Effector memory CD8-positive, alpha-beta T cell (primary cell): ENCODE measurements around the gene PDGFC.

Experiments
- ATAC-seq: fragments of 150-1000 bp; cut with Tn5 transposase; replicated peaks from 2 replicates; pipeline ENCODE4 v1.10.0; 2021; ENCODE audit warnings: mild to moderate bottlenecking, moderate library complexity
- DNase-seq, 3 experiments: peaks; one replicate each; pipeline ENCODE4 v3.0.0; 2021
- H3K27ac Mint-ChIP-seq, 2 donors: one replicate each; pipeline ENCODE4 v1.8.0; 2022; ENCODE audit warnings: mild to moderate bottlenecking in 2 of 2, mixed read lengths in 2 of 2, moderate library complexity in 2 of 2
- H3K27me3 Mint-ChIP-seq, 2 donors: one replicate each; pipeline ENCODE4 v1.8.0; 2022; ENCODE audit warnings: mixed read lengths in 2 of 2
- H3K36me3 Mint-ChIP-seq: one replicate; pipeline ENCODE4 v1.8.0; 2022; ENCODE audit warnings: mild to moderate bottlenecking, moderate library complexity, mixed read lengths; ENCODE audit not compliant: insufficient read depth
- H3K4me1 Mint-ChIP-seq, 2 donors: one replicate each; pipeline ENCODE4 v1.8.0; 2022; ENCODE audit warnings: low read depth in 2 of 2, mixed read lengths in 2 of 2
- H3K4me3 Mint-ChIP-seq, 2 donors: one replicate each; pipeline ENCODE4 v1.8.0; 2022; ENCODE audit warnings: mild to moderate bottlenecking in 2 of 2, mixed read lengths in 2 of 2, moderate library complexity in 2 of 2
- H3K9me3 Mint-ChIP-seq, 2 donors: one replicate each; pipeline ENCODE4 v1.8.0; 2022; ENCODE audit warnings: mixed read lengths in 2 of 2

PDGFC gene

DNA sequence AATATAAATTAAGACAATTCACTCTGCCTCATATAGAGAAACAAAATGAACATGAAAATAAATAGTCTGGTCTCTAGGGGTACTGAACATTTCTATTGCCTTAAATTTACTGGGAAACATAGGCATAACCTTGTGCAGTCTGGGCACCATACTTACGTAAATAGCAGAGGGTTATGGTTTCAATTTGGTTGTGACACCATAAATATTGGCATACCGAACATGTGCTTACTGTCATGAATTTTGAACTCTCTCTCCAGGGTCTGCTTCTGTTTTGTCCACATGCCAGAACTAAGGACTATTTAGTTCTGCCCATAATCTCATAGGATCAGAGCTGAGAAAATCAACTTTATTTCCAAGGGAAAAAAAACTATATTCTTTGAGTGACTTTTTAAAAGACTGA lies 17.6 kb downstream of the PDGFC start:
- Mint-ChIP-seq H3K27ac (no peak overlapping the region), H3K36me3 (no peaks in the 10 kb centered on the region), H3K27me3 (no peaks in the 10 kb centered on the region), H3K4me1 (no peaks in the 10 kb centered on the region), H3K9me3 (peaks cover 4 to 16% of the 10 kb centered on the region in 2 donors), H3K4me3 (no peak overlapping the region)
- ATAC-seq (no peak), DNase-seq (no peak)

DNA sequence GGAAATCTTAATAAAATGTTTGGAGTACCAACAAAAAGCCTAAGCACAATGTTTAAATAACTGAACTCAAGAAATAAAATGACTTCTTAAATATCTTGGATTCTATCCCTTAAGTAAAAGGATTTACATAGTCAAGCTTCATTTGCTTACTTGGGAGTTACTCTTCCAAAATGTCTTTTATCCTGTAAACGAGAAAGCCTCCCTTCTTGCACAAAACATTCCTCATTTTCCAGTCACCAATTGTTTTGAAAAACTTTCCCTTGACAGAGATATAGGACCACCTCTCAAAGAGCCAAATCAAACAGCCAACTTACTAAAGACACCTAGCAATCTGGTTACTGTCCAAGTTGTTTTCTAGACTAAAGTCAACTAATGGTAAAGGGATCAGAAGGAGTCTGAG lies 18.6 kb downstream of the PDGFC start:
- Mint-ChIP-seq H3K27ac (no peak overlapping the region), H3K4me3 (no peak overlapping the region), H3K27me3 (no peaks in the 10 kb centered on the region), H3K4me1 (no peaks in the 10 kb centered on the region), H3K9me3 (peaks cover 4 to 14% of the 10 kb centered on the region in 2 donors), H3K36me3 (no peaks in the 10 kb centered on the region)
- no peak for ATAC-seq
- no peak for DNase-seq

DNA sequence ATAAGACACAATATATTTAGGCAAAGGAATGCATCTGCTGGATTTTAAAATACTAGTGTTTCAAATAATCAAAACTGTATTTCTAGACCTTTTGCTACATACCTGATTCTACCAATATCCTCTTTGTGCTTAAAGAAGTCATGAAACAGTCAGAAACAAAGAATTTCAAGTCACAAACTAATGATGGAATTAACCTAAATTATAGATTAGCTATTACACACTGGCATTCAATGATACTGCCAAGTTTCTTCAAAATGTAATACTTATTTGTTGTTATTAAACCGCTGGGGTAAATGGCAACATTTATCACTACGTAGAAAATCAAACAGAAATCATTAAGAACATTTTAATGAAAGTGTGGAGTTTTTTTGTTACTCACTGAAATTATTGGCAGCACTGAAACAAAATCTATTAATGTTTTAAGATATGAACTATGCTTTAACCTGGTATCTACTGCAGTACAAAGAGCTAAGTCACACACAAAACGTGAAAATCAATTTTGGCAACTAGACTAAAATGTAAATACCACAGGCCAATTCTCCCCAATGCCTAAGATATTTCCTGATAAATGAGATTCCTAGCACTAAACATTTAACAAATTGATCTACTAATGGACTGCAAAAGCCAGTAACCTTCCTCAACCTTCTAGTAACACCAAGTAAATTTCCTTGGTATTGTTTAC lies 19.4 kb downstream of the PDGFC start:
- Mint-ChIP-seq H3K4me3 (no peak overlapping the region), H3K9me3 (peaks cover 0 to 7% of the 10 kb centered on the region in 2 donors), H3K36me3 (no peaks in the 10 kb centered on the region), H3K4me1 (no peaks in the 10 kb centered on the region), H3K27ac (no peak overlapping the region), H3K27me3 (no peaks in the 10 kb centered on the region)
- no peak for DNase-seq
- no peak for ATAC-seq

DNA sequence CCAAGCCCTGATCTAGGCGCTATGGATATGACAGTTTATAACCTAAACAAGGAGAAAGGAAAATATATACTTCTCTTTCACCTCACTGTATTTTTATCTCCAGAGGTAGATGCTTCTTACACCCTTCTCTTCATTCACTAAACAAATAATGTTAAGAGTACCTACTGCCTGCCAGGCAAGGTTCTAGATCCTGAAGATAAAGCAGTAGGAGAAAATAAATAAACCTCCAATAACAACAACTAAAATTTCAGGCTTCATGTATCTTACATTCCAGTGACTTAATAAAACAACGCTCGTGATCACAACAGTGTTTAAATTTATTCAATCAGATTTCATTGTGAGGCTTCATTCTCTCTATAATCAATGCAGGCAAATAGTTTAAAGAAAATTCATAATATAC lies 20.7 kb downstream of the PDGFC start:
- no peaks in the 10 kb centered on the region for H3K4me1 Mint-ChIP-seq
- DNase-seq (no peak), ATAC-seq (no peak)
- peaks cover 6 to 7% of the 10 kb centered on the region in 2 donors for H3K9me3 Mint-ChIP-seq
- no peaks in the 10 kb centered on the region for H3K36me3 Mint-ChIP-seq
- no peak overlapping the region for H3K4me3 Mint-ChIP-seq
- H3K27me3 Mint-ChIP-seq, result no peaks in the 10 kb centered on the region
- no peak overlapping the region for H3K27ac Mint-ChIP-seq

DNA sequence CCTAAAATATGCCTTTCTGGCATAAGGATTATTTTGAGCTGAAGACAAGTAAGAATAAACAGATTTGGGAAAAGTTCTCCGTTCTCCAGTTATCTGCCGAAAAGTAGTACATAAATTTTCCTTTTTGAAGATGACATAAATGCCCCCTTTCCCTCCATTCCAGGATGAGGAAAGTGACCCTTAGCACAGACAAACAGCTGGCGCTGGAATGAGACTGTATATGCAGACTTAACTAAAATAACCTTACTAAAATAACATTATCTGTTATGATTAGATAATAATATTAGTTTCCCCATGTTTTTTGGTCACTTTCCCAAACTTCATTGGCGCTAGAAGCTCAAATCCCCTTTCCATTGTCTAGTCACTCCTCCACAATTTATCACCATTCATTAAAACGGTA lies 21.5 kb downstream of the PDGFC start:
- no peaks in the 10 kb centered on the region for H3K27me3 Mint-ChIP-seq
- H3K36me3 Mint-ChIP-seq, result no peaks in the 10 kb centered on the region
- ATAC-seq, result no peak
- H3K4me1 Mint-ChIP-seq, result no peaks in the 10 kb centered on the region
- no peak overlapping the region for H3K4me3 Mint-ChIP-seq
- H3K9me3 Mint-ChIP-seq, result peaks cover 6% of the 10 kb centered on the region in 2 donors
- DNase-seq, result no peak
- no peak overlapping the region for H3K27ac Mint-ChIP-seq

DNA sequence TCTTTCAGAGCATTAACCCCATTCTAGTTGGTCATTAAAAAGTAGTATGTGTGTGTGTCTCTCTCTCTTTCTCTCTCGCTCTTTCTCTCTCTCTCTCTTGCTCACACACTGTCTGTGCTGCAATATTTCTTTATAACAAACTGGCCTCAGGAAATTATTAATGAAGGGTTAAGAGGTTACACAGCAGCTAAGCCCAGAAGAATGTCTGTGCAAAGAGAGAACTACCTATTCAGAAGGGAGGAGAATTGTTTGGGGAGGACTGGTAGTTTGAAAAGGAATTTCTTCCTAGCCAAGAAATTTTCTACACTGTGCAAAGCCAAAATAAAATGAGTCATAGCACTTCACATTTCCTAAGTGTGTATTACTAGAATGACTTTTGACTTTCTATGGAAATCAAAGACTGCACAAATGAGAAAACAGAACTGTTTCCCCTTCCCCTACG lies 22.2 kb downstream of the PDGFC start:
- Mint-ChIP-seq H3K27me3 (no peaks in the 10 kb centered on the region), H3K4me3 (no peak overlapping the region), H3K27ac (no peak overlapping the region), H3K36me3 (no peaks in the 10 kb centered on the region), H3K9me3 (peaks cover 7 to 10% of the 10 kb centered on the region in 2 donors), H3K4me1 (no peaks in the 10 kb centered on the region)
- DNase-seq, result no peak
- ATAC-seq, result no peak

DNA sequence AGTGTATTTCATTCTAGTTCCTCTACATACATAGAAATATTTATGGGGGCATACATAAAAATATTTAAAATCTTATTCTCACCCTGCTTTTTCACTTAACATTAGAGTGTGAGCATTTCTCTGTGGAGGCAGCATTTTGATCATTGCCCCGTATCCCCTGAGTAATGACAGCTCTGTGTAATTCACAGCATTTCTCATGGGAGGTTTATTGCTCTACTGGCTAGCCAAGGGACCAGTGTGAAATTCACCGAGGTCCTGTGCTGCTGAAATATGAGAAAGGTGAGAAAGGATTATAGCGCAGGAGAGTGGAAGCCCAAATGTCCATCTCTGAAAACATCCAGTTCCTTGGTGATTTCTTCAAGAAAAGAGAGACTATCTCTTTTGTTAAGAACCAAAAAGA lies 22.9 kb downstream of the PDGFC start:
- no peaks in the 10 kb centered on the region for H3K4me1 Mint-ChIP-seq
- no peak overlapping the region for H3K4me3 Mint-ChIP-seq
- no peaks in the 10 kb centered on the region for H3K27me3 Mint-ChIP-seq
- no peak for DNase-seq
- peaks cover 3% of the 10 kb centered on the region for H3K36me3 Mint-ChIP-seq
- no peak overlapping the region for H3K27ac Mint-ChIP-seq
- no peak for ATAC-seq
- peaks cover 10 to 13% of the 10 kb centered on the region in 2 donors for H3K9me3 Mint-ChIP-seq

DNA sequence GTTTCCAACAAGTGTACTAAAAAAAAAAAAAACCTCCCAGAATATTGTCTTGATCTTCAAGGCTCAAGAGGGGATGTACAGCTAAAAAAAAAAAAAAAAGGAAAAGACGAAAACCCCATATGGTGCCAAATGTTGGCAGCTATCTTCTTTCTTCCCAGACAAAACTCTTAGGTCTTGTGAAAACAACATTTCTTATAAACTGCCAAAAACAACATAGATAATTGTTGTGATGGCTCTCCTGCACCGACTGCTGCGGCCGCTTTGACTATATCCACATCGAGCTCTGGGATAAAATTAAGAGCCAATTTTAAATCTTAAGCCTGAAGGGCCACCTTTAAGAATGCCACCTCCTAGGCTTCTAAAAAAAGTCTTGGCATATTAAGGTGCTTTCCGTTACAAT lies 23.5 kb downstream of the PDGFC start:
- peaks cover 3% of the 10 kb centered on the region for H3K36me3 Mint-ChIP-seq
- H3K27ac Mint-ChIP-seq, result no peak overlapping the region
- no peak for ATAC-seq
- no peak for DNase-seq
- H3K4me1 Mint-ChIP-seq, result no peaks in the 10 kb centered on the region
- peaks cover 10 to 14% of the 10 kb centered on the region in 2 donors for H3K9me3 Mint-ChIP-seq
- no peaks in the 10 kb centered on the region for H3K27me3 Mint-ChIP-seq
- H3K4me3 Mint-ChIP-seq, result no peak overlapping the region

DNA sequence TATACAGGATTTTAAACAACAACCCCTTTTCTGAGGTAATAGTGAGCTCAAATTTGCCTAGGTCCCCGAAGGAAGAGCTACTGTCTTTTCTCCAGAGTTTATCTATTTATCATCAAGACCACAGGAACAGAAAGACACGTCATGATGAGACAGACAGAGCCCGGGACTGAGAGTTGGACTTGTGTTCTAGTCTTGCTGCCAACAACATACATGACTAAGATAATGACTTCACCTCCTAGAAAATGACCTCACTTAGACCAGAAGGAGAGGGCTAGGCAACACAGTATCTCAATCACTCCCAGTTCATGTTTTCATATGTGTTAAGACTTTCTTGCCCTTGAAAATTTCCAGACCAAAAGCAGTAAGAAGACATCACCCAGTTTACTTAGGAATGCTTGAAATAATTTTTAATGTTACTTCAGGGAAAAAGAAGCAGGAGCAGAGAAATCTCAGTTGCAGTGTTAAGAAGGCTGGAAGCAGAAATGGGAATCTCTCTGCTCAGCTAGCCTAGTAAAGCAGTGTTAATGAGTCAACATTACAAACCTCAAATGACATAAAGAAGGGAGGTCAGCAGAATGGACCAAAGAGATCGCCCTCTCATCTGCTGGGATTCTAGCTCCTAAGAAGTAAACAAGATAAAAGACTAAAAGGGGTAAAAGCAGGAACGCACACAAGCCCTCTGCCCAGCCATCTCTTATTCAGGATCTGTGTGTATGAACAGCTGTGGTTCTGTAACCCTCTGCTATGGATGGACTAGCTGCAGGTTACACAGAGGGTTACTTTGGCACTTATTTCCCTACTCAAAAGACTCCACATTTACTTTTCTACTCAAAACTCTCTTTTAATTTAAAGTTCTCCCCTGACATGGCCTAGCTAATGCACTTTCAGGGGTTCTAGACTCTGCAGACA lies 24.8 kb downstream of the PDGFC start:
- Mint-ChIP-seq H3K36me3 (peaks cover 3% of the 10 kb centered on the region), H3K27ac (no peak overlapping the region), H3K4me1 (no peaks in the 10 kb centered on the region), H3K27me3 (no peaks in the 10 kb centered on the region), H3K9me3 (peaks cover 13 to 14% of the 10 kb centered on the region in 2 donors), H3K4me3 (no peak overlapping the region)
- no peak for DNase-seq
- ATAC-seq, result no peak

DNA sequence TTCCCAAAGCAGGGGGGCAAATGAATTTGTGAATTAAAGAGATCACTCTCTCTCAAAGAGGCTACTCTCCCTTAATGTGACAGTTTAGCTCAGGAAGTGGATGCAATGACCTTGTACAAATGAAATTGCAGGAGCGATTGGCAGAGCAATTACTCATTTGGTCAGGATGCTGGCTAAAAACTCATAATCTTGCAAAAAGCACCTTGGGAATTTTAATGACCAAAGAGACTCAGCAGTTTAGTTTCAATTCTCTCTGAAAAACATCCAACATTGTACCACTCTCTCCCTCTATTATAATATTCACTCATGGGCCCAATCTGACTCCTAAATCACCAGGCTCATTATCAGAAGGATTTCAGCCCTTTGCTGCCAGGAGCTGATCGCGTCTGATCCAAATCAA lies 26.1 kb downstream of the PDGFC start:
- Mint-ChIP-seq H3K27me3 (no peaks in the 10 kb centered on the region), H3K4me3 (no peak overlapping the region), H3K4me1 (no peaks in the 10 kb centered on the region), H3K9me3 (peaks cover 14% of the 10 kb centered on the region in 2 donors), H3K36me3 (peaks cover 3% of the 10 kb centered on the region), H3K27ac (no peak overlapping the region)
- DNase-seq, result no peak
- no peak for ATAC-seq

DNA sequence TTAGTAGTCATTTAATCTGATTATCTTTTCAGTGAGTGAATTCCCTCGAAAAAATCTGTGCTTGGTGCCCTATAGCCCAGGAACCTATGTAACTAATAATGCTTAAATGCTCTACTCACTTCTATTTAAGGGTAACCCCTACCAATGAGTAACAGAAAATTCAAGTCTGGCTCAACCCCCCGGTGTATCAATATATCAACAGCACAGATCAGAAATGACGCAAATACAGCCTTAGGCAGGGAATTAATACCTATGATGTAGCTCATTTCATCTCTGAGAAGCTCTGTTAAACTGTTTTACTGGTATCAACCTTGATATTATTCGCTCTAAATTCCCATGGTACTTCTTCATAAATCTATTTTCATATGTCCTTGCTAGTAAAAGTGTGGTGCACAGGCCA lies 28.6 kb downstream of the PDGFC start:
- peaks cover 3% of the 10 kb centered on the region for H3K36me3 Mint-ChIP-seq
- peaks cover 14% of the 10 kb centered on the region in 2 donors for H3K9me3 Mint-ChIP-seq
- H3K4me1 Mint-ChIP-seq, result no peaks in the 10 kb centered on the region
- no peak overlapping the region for H3K4me3 Mint-ChIP-seq
- no peak overlapping the region for H3K27ac Mint-ChIP-seq
- no peaks in the 10 kb centered on the region for H3K27me3 Mint-ChIP-seq
- ATAC-seq, result no peak
- DNase-seq, result no peak

DNA sequence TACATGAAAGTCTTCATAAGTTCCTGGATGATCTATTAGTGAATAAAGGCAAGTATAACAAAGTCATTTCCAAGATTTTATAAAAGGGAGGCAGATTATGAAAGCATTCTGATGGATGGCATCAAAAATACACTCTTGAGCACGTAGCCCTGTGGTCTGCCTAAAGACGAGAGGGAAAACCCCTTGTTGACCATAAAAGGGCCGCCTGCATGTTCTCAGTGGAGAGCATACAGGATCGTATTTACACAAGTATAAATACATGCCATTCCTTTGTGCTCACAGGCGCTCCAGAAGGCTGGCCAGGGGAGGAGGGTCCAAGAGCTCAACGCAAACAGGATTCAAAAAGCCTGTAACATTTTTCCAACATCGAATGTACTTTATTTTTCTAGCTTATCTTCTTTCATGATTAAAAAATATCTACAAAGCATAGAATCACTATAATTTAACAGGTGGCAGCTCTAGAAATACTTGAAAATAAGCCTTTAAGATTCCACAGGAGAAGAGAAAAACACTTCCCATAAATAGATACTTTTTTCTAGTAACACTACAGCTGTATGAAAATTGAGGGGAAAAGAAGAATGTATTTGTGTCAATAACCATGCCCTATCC lies 29.6 kb downstream of the PDGFC start:
- ATAC-seq (no peak), DNase-seq (no peak)
- no peaks in the 10 kb centered on the region for H3K4me1 Mint-ChIP-seq
- no peaks in the 10 kb centered on the region for H3K27me3 Mint-ChIP-seq
- no peak overlapping the region for H3K4me3 Mint-ChIP-seq
- H3K27ac Mint-ChIP-seq, result no peak overlapping the region
- peaks cover 3% of the 10 kb centered on the region for H3K36me3 Mint-ChIP-seq
- H3K9me3 Mint-ChIP-seq, result peaks cover 14% of the 10 kb centered on the region in 2 donors

DNA sequence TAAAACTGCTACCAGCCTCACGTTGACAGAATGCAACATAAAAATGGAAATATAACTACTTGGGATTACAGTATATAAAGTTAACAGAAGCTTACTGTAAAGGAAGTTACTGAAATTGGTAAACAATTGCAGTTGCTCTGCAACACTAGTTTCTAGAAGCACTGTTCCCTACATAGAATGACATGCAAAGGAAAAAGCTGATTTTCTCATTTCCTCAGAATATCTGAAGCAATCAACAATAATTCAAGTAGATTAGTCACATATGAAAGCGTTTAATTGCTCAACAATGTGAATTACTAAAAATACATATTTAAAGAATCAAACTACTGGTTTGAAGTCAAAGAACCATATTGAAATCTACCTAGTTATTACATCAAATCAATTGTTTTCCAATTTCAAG lies 31.8 kb downstream of the PDGFC start:
- H3K9me3 Mint-ChIP-seq, result peaks cover 6 to 19% of the 10 kb centered on the region in 2 donors
- no peak overlapping the region for H3K4me3 Mint-ChIP-seq
- peaks cover 3% of the 10 kb centered on the region for H3K36me3 Mint-ChIP-seq
- no peaks in the 10 kb centered on the region for H3K4me1 Mint-ChIP-seq
- no peaks in the 10 kb centered on the region for H3K27me3 Mint-ChIP-seq
- ATAC-seq (no peak), DNase-seq (no peak)
- H3K27ac Mint-ChIP-seq, result no peak overlapping the region

DNA sequence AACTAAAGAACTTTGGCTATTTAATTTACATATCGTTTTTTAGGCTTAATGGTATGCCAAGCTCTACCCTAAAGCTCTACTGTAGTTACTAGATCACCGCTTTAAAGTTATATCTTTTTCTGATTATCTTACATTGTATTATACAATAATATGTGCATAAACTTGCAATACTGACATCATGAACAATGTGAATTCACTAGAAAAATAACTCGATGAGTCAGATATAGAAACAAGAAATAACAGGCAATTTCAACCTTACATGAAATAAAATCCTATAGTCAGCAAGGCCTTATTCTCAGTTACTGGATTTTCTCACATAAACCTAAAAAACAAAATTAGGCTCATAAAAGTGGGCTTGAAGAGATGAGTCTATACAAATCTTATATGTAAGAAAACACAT lies 32.5 kb downstream of the PDGFC start:
- H3K9me3 Mint-ChIP-seq, result peaks cover 3 to 12% of the 10 kb centered on the region in 2 donors

More for the DNA sequence above, 32.5 kb downstream of the PDGFC start:
- H3K4me1 Mint-ChIP-seq, result no peaks in the 10 kb centered on the region
- no peaks in the 10 kb centered on the region for H3K27me3 Mint-ChIP-seq
- peaks cover under 1% of the 10 kb centered on the region for H3K36me3 Mint-ChIP-seq
- H3K27ac Mint-ChIP-seq, result no peak overlapping the region
- DNase-seq (no peak), ATAC-seq (no peak)
- no peak overlapping the region for H3K4me3 Mint-ChIP-seq
